ENCODE measurements around the gene AARS2.

The AARS2 gene

GRCh38 chr6:44292661-44293365, 20.3 kb downstream of the AARS2 start:
- ATAC-seq, result no peak

GRCh38 chr6:44291841-44292240, 21.3 kb downstream of the AARS2 start:
- no peak for ATAC-seq
- TF ChIP-seq BACH2 (CRISPR knock-in tag; IDR thresholded peaks at IDR 0.05; ENCODE audit: borderline replicate concordance) (no peak), ZFP30 (CRISPR knock-in tag; IDR thresholded peaks at IDR 0.05) (no peak), CSDC2 (CRISPR knock-in tag; IDR thresholded peaks at IDR 0.05) (no peak), ZFP3 (CRISPR knock-in tag; IDR thresholded peaks at IDR 0.05) (no peak), PPARA (CRISPR knock-in tag; IDR thresholded peaks at IDR 0.05; ENCODE audit: borderline replicate concordance) (no peak)
- TF ChIP-seq, protein P1, sequence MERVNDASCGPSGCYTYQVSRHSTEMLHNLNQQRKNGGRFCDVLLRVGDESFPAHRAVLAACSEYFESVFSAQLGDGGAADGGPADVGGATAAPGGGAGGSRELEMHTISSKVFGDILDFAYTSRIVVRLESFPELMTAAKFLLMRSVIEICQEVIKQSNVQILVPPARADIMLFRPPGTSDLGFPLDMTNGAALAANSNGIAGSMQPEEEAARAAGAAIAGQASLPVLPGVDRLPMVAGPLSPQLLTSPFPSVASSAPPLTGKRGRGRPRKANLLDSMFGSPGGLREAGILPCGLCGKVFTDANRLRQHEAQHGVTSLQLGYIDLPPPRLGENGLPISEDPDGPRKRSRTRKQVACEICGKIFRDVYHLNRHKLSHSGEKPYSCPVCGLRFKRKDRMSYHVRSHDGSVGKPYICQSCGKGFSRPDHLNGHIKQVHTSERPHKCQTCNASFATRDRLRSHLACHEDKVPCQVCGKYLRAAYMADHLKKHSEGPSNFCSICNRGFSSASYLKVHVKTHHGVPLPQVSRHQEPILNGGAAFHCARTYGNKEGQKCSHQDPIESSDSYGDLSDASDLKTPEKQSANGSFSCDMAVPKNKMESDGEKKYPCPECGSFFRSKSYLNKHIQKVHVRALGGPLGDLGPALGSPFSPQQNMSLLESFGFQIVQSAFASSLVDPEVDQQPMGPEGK (CRISPR knock-in tag; IDR thresholded peaks at IDR 0.05; ENCODE audit: borderline replicate concordance), result no peak

More at GRCh38 chr6:44292661-44293365, 20.3 kb downstream of the AARS2 start:
- no peak for TF ChIP-seq ISL1 (CRISPR knock-in tag; IDR thresholded peaks at IDR 0.05)
- TF ChIP-seq, protein P1 (CRISPR knock-in tag; IDR thresholded peaks at IDR 0.05; ENCODE audit: borderline replicate concordance), result no peak
- no peak for TF ChIP-seq ESRRG (CRISPR knock-in tag; IDR thresholded peaks at IDR 0.05)
- no peak for TF ChIP-seq TCF4 (CRISPR knock-in tag; IDR thresholded peaks at IDR 0.05; ENCODE audit: borderline replicate concordance)
- TF ChIP-seq ZC3H10 (CRISPR knock-in tag; IDR thresholded peaks at IDR 0.05), result no peak
- TF ChIP-seq, protein P2, sequence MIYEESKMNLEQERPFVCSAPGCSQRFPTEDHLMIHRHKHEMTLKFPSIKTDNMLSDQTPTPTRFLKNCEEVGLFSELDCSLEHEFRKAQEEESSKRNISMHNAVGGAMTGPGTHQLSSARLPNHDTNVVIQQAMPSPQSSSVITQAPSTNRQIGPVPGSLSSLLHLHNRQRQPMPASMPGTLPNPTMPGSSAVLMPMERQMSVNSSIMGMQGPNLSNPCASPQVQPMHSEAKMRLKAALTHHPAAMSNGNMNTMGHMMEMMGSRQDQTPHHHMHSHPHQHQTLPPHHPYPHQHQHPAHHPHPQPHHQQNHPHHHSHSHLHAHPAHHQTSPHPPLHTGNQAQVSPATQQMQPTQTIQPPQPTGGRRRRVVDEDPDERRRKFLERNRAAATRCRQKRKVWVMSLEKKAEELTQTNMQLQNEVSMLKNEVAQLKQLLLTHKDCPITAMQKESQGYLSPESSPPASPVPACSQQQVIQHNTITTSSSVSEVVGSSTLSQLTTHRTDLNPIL (CRISPR knock-in tag; IDR thresholded peaks at IDR 0.05; ENCODE audit: low read depth), result no peak
- TF ChIP-seq CSRNP3 (CRISPR knock-in tag; IDR thresholded peaks at IDR 0.05), result no peak
- TF ChIP-seq RARB (CRISPR knock-in tag; IDR thresholded peaks at IDR 0.05), result no peak
- TF ChIP-seq ZFP30 (CRISPR knock-in tag; IDR thresholded peaks at IDR 0.05), result no peak
- TF ChIP-seq CSDC2 (CRISPR knock-in tag; IDR thresholded peaks at IDR 0.05), result no peak
- TF ChIP-seq ARNTL (CRISPR knock-in tag; IDR thresholded peaks at IDR 0.05; ENCODE audit: borderline replicate concordance, low read depth), result no peak
- TF ChIP-seq, protein P3, sequence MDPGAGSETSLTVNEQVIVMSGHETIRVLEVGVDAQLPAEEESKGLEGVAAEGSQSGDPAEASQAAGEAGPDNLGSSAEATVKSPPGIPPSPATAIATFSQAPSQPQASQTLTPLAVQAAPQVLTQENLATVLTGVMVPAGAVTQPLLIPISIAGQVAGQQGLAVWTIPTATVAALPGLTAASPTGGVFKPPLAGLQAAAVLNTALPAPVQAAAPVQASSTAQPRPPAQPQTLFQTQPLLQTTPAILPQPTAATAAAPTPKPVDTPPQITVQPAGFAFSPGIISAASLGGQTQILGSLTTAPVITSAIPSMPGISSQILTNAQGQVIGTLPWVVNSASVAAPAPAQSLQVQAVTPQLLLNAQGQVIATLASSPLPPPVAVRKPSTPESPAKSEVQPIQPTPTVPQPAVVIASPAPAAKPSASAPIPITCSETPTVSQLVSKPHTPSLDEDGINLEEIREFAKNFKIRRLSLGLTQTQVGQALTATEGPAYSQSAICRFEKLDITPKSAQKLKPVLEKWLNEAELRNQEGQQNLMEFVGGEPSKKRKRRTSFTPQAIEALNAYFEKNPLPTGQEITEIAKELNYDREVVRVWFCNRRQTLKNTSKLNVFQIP (CRISPR knock-in tag; IDR thresholded peaks at IDR 0.05; ENCODE audit: borderline replicate concordance, low read depth), result no peak
- no peak for TF ChIP-seq ZNF70 (CRISPR knock-in tag; IDR thresholded peaks at IDR 0.05)
- no peak for TF ChIP-seq ZFP3 (CRISPR knock-in tag; IDR thresholded peaks at IDR 0.05)
- no peak for TF ChIP-seq GLIS3 (CRISPR knock-in tag; IDR thresholded peaks at IDR 0.05)
- TF ChIP-seq TOX (CRISPR knock-in tag; IDR thresholded peaks at IDR 0.05; ENCODE audit: borderline replicate concordance), result no peak
- TF ChIP-seq PPARA (CRISPR knock-in tag; IDR thresholded peaks at IDR 0.05; ENCODE audit: borderline replicate concordance), result no peak
- TF ChIP-seq TSHZ2 (CRISPR knock-in tag; IDR thresholded peaks at IDR 0.05), result no peak
- TF ChIP-seq SNAI2 (CRISPR knock-in tag; IDR thresholded peaks at IDR 0.05), result no peak
- TF ChIP-seq ZNF8 (CRISPR knock-in tag; IDR thresholded peaks at IDR 0.05), result no peak

Measured in SK-N-SH treated with all-trans-retinoic acid at 6 μM for 48 hours (cell line).